DMS 273 (cell line): ENCODE data around the gene UBAP2.
"Not testable (repeated sequence)": the region's sequence is repeated elsewhere in the genome, so short reads cannot be mapped to it uniquely, and the experiment has no call there.

Source experiments
- DNase-seq: peaks from one replicate; lab custom pipeline; 2025; ENCODE audit not compliant: unreplicated experiment; lab: John Stamatoyannopoulos, UW

Gene UBAP2

GRCh38 chr9:34049630-34050384 lies 1.1 kb upstream of the UBAP2 start:
- peak; percentile 15 for DNase-seq

GRCh38 chr9:34047864-34048726 lies 592 bp downstream of the UBAP2 start:
- DNase-seq = peak; percentile 77

- DNase-seq = peak; percentile 31
Observed at GRCh38 chr9:34046784-34047379, 1.8 kb downstream of the UBAP2 start.

- no peak for DNase-seq
Observed at GRCh38 chr9:34045903-34046302, 2.8 kb downstream of the UBAP2 start.

GRCh38 chr9:34042074-34042473 lies 6.6 kb downstream of the UBAP2 start:
- not testable (repeated sequence) for DNase-seq

- not testable (repeated sequence) for DNase-seq
Observed at GRCh38 chr9:34038851-34039250, 9.8 kb downstream of the UBAP2 start.

GRCh38 chr9:34037626-34038025 lies 11.1 kb downstream of the UBAP2 start:
- DNase-seq = no peak

- DNase-seq = no peak
Observed at GRCh38 chr9:34036625-34037024, 12.1 kb downstream of the UBAP2 start.

GRCh38 chr9:34035656-34036055 lies 13.0 kb downstream of the UBAP2 start:
- DNase-seq = no peak

- DNase-seq = no peak
Observed at GRCh38 chr9:34034698-34035065, 14.0 kb downstream of the UBAP2 start.

- DNase-seq = no peak
Observed at GRCh38 chr9:34032631-34033030, 16.1 kb downstream of the UBAP2 start.

- DNase-seq = no peak
Observed at GRCh38 chr9:34027845-34028574, 20.7 kb downstream of the UBAP2 start.

- DNase-seq = no peak
Observed at GRCh38 chr9:34025811-34026210, 22.9 kb downstream of the UBAP2 start.

GRCh38 chr9:34025062-34025461 lies 23.6 kb downstream of the UBAP2 start:
- DNase-seq = no peak

GRCh38 chr9:34024476-34024875 lies 24.2 kb downstream of the UBAP2 start:
- DNase-seq = not testable (repeated sequence)

GRCh38 chr9:34016149-34016548 lies 32.5 kb downstream of the UBAP2 start:
- DNase-seq = no peak

GRCh38 chr9:34010979-34011378 lies 37.7 kb downstream of the UBAP2 start:
- peak; percentile 40 for DNase-seq

- no peak for DNase-seq
Observed at GRCh38 chr9:34001951-34002350, 46.7 kb downstream of the UBAP2 start.

- DNase-seq = no peak
Observed at GRCh38 chr9:34001298-34001697, 47.4 kb downstream of the UBAP2 start.

- DNase-seq = no peak
Observed at GRCh38 chr9:33995449-33995848, 53.2 kb downstream of the UBAP2 start.

- DNase-seq = no peak
Observed at GRCh38 chr9:33993104-33993503, 55.6 kb downstream of the UBAP2 start.
